GM23338 (cell line): Measurements from ENCODE around the gene PDGFC. TPM values are rescaled to one million over a fixed set of nuclear protein-coding genes. Genes with fewer than 3 reads are reported as not detected.

Source experiments
- ATAC-seq: fragments of 200-7000 bp; cut with Tn5 transposase; 3 replicates; pipeline ENCODE4 v1.9.1; 2020
- DNase-seq: peaks from one replicate; pipeline ENCODE4 v3.0.0-alpha.2; 2015; ENCODE audit warnings: low spot score
- H2AFZ ChIP-seq: fragments of 200-600 bp; sonication (generic); 2 replicates; pipeline ENCODE4 v1.8.0; 2016; ENCODE audit warnings: antibody characterized with exemption, mild to moderate bottlenecking, moderate library complexity
- H3F3A ChIP-seq: fragments of 200-600 bp; sonication (generic); replicated peaks from 2 replicates; pipeline ENCODE4 v1.8.0; 2017; ENCODE audit warnings: antibody characterized with exemption, mixed run types, low read depth
- H3K27ac ChIP-seq: fragments of 200-600 bp; sonication (generic); 2 replicates; pipeline ENCODE4 v1.6.1; 2016; ENCODE audit warnings: low read depth
- H3K27me3 ChIP-seq: fragments of 200-600 bp; sonication (generic); 2 replicates; pipeline ENCODE4 v1.8.0; 2016; ENCODE audit warnings: mild to moderate bottlenecking, mixed run types, moderate library complexity; ENCODE audit not compliant: insufficient read depth
- H3K36me3 ChIP-seq: fragments of 200-600 bp; sonication (generic); 2 replicates; pipeline ENCODE4 v1.8.0; 2016; ENCODE audit warnings: mild to moderate bottlenecking; ENCODE audit not compliant: insufficient read depth
- H3K4me1 ChIP-seq: fragments of 200-600 bp; sonication (generic); 2 replicates; pipeline ENCODE4 v1.8.0; 2016; ENCODE audit warnings: mild to moderate bottlenecking, moderate library complexity; ENCODE audit not compliant: insufficient read depth
- H3K4me2 ChIP-seq: fragments of 200-600 bp; sonication (generic); 2 replicates; pipeline ENCODE4 v1.7.1; 2017; ENCODE audit warnings: mixed run types
- H3K4me3 ChIP-seq: fragments of 200-600 bp; sonication (generic); 2 replicates; pipeline ENCODE4 v1.6.1; 2016; ENCODE audit warnings: mixed run types
- H3K79me2 ChIP-seq: fragments of 200-600 bp; sonication (generic); replicated peaks from 2 replicates; pipeline ENCODE4 v1.8.0; 2017; ENCODE audit warnings: mild to moderate bottlenecking; ENCODE audit not compliant: insufficient read depth
- H3K9me2 ChIP-seq: fragments of 200-600 bp; sonication (generic); 2 replicates; pipeline ENCODE4 v1.8.0; 2017; ENCODE audit not compliant: insufficient read depth
- H4K20me1 ChIP-seq: fragments of 200-600 bp; sonication (generic); replicated peaks from 2 replicates; pipeline ENCODE4 v1.8.0; 2017; ENCODE audit warnings: mild to moderate bottlenecking; ENCODE audit not compliant: insufficient read depth
- H3K27ac Mint-ChIP-seq: 2 replicates; pipeline ENCODE4 v1.8.0; 2020; ENCODE audit warnings: inconsistent platforms, mild to moderate bottlenecking, moderate library complexity, mixed read lengths
- H3K27me3 Mint-ChIP-seq: 3 replicates; pipeline ENCODE4 v1.8.0; 2022; ENCODE audit warnings: low read depth, mild to moderate bottlenecking, moderate library complexity, mixed read lengths, inconsistent platforms; ENCODE audit not compliant: insufficient read depth, poor library complexity
- H3K36me3 Mint-ChIP-seq: 3 replicates; pipeline ENCODE4 v1.8.0; 2021; ENCODE audit warnings: low read depth, mild to moderate bottlenecking, inconsistent platforms, moderate library complexity, mixed read lengths
- H3K4me1 Mint-ChIP-seq: 3 replicates; pipeline ENCODE4 v1.8.0; 2020; ENCODE audit warnings: mild to moderate bottlenecking, inconsistent platforms, mixed read lengths
- H3K4me3 Mint-ChIP-seq: 3 replicates; pipeline ENCODE4 v1.8.0; 2021; ENCODE audit warnings: moderate library complexity, mild to moderate bottlenecking, inconsistent platforms, mixed read lengths
- H3K9me3 Mint-ChIP-seq: 3 replicates; pipeline ENCODE4 v1.8.0; 2020; ENCODE audit warnings: moderate library complexity, mild to moderate bottlenecking, inconsistent platforms, mixed read lengths
- CTCF ChIP-seq, 2 experiments: fragments of 200-600 bp in 1 of 2; sonication (generic) in 1 of 2; conservative IDR thresholded peaks; 2 replicates each; pipeline versions ENCODE4 v1.5.1 to v1.6.1; 2016 to 2017; ENCODE audit warnings: antibody characterized with exemption in 2 of 2, low read depth in 2 of 2, mild to moderate bottlenecking in 2 of 2, moderate library complexity in 1 of 2
- EZH2 ChIP-seq: fragments of 200-600 bp; sonication (generic); IDR thresholded peaks from one replicate; pipeline ENCODE4 v1.8.0; 2017; ENCODE audit warnings: antibody characterized with exemption, mild to moderate bottlenecking, low read depth; ENCODE audit not compliant: unreplicated experiment
- JUNB ChIP-seq: IDR thresholded peaks from one replicate; pipeline ENCODE4 v1.6.1; 2016; ENCODE audit warnings: antibody characterized with exemption; ENCODE audit not compliant: unreplicated experiment
- POLR2AphosphoS5 ChIP-seq: IDR thresholded peaks from 2 replicates; pipeline ENCODE4 v1.6.1; 2016; ENCODE audit warnings: antibody characterized with exemption, low read depth
- REST ChIP-seq: IDR thresholded peaks from one replicate; pipeline ENCODE4 v1.6.1; 2018; ENCODE audit warnings: antibody characterized with exemption; ENCODE audit not compliant: unreplicated experiment
- STAT1 ChIP-seq: IDR thresholded peaks from one replicate; pipeline ENCODE4 v1.6.1; 2016; ENCODE audit warnings: antibody characterized with exemption; ENCODE audit not compliant: unreplicated experiment
- ZNF114 ChIP-seq: fragments of 250-450 bp; sonication (Bioruptor Pico); IDR thresholded peaks from 2 replicates; pipeline ENCODE4 v1.5.0; 2020; ENCODE audit warnings: mild to moderate bottlenecking, moderate library complexity
- ZNF331 ChIP-seq: fragments of 250-450 bp; sonication (Bioruptor Pico); IDR thresholded peaks from 2 replicates; pipeline ENCODE4 v1.5.0; 2020; ENCODE audit warnings: low read depth, mild to moderate bottlenecking, moderate library complexity
- polyA plus RNA-seq: library from polyadenylated mRNA; unstranded; fragments of >200 nt; fragmentation: Nextera tagmentation; extraction: Ambion mirVana; gene quantifications from 2 replicates; pipeline ENCODE4 v1.2.1, GENCODE V29; 2016
- total RNA-seq: library from RNA; depleted of rRNA; stranded (reverse); fragments of >200 nt; shearing (Covaris generic); gene quantifications from 2 replicates; pipeline ENCODE4 v1.2.3, GENCODE V29; 2014
- TF ChIP-seq, protein P1 (sequence below): IDR thresholded peaks from 2 replicates; pipeline ENCODE4 v1.6.1; 2016; ENCODE audit warnings: antibody characterized with exemption

The PDGFC gene
- total and polyA plus RNA-seq, 2 experiments from 2014 or later, result 1.3 to 3.4 TPM

DNA sequence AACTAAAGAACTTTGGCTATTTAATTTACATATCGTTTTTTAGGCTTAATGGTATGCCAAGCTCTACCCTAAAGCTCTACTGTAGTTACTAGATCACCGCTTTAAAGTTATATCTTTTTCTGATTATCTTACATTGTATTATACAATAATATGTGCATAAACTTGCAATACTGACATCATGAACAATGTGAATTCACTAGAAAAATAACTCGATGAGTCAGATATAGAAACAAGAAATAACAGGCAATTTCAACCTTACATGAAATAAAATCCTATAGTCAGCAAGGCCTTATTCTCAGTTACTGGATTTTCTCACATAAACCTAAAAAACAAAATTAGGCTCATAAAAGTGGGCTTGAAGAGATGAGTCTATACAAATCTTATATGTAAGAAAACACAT is 32.5 kb downstream of the PDGFC start:
- no peak for TF ChIP-seq CTCF (conservative IDR thresholded peaks at IDR 0.05; ENCODE audit: low read depth in 2 of 2)
- DNase-seq (no peak), ATAC-seq (no peak)
- Histone ChIP-seq H3K27ac (no peak overlapping the region), H3K4me1 (peaks cover 6% of the 10 kb centered on the region; the same call in 1 of the 2 replicates), H3K9me2 (no peaks in the 10 kb centered on the region), H2AFZ (no peak overlapping the region), H3K27me3 (no peaks in the 10 kb centered on the region), H3F3A (no peaks in the 10 kb centered on the region), H3K4me3 (no peak overlapping the region), H3K4me2 (no peak overlapping the region), H4K20me1 (no peaks in the 10 kb centered on the region), H3K36me3 (no peaks in the 10 kb centered on the region), H3K79me2 (no peaks in the 10 kb centered on the region)
- Mint-ChIP-seq H3K4me3 (no peak overlapping the region), H3K27me3 (no peaks in the 10 kb centered on the region), H3K9me3 (no peaks in the 10 kb centered on the region), H3K36me3 (no peaks in the 10 kb centered on the region), H3K4me1 (peaks cover 20% of the 10 kb centered on the region), H3K27ac (no peak overlapping the region)

GRCh38 chr4:156934259-156934635 is 37.4 kb downstream of the PDGFC start:
- Histone ChIP-seq H3F3A (no peaks in the 10 kb centered on the region), H3K4me3 (no peak overlapping the region), H3K4me1 (no peaks in the 10 kb centered on the region), H3K4me2 (no peak overlapping the region), H4K20me1 (no peaks in the 10 kb centered on the region), H3K27ac (no peak overlapping the region), H3K36me3 (no peaks in the 10 kb centered on the region), H3K79me2 (no peaks in the 10 kb centered on the region), H2AFZ (no peak overlapping the region), H3K27me3 (no peaks in the 10 kb centered on the region), H3K9me2 (no peaks in the 10 kb centered on the region)
- H3K9me3 Mint-ChIP-seq, result no peaks in the 10 kb centered on the region
- no peaks in the 10 kb centered on the region for H3K27me3 Mint-ChIP-seq
- DNase-seq (no peak), ATAC-seq (no peak)
- no peaks in the 10 kb centered on the region for H3K36me3 Mint-ChIP-seq
- H3K4me3 Mint-ChIP-seq, result no peak overlapping the region
- H3K4me1 Mint-ChIP-seq, result no peaks in the 10 kb centered on the region
- H3K27ac Mint-ChIP-seq, result no peak overlapping the region
- TF ChIP-seq REST, result no peak
- TF ChIP-seq EZH2, result no peak
- no peak for TF ChIP-seq CTCF (conservative IDR thresholded peaks at IDR 0.05; ENCODE audit: low read depth in 2 of 2)
- no peak for TF ChIP-seq ZNF331 (CRISPR knock-in tag)
- no peak for TF ChIP-seq ZNF114 (CRISPR knock-in tag)
- no peak for TF ChIP-seq STAT1
- no peak for TF ChIP-seq JUNB
- TF ChIP-seq, protein P1, sequence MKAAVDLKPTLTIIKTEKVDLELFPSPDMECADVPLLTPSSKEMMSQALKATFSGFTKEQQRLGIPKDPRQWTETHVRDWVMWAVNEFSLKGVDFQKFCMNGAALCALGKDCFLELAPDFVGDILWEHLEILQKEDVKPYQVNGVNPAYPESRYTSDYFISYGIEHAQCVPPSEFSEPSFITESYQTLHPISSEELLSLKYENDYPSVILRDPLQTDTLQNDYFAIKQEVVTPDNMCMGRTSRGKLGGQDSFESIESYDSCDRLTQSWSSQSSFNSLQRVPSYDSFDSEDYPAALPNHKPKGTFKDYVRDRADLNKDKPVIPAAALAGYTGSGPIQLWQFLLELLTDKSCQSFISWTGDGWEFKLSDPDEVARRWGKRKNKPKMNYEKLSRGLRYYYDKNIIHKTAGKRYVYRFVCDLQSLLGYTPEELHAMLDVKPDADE, result no peak
- TF ChIP-seq POLR2AphosphoS5, result no peak
